ENCODE results near the gene CFAP45. TPM values are rescaled to one million over a fixed set of nuclear protein-coding genes. Genes with fewer than 3 reads are reported as not detected.
"Not testable (repeated sequence)": the region's sequence is repeated elsewhere in the genome, so short reads cannot be mapped to it uniquely, and the experiment has no call there.

Gene CFAP45
- total and polyA plus RNA-seq, 2 of the 8 experiments (the other 6 are each of a cell fraction or from before 2014, with no cell fraction given), result 0.05 TPM; not detected in 1

DNA sequence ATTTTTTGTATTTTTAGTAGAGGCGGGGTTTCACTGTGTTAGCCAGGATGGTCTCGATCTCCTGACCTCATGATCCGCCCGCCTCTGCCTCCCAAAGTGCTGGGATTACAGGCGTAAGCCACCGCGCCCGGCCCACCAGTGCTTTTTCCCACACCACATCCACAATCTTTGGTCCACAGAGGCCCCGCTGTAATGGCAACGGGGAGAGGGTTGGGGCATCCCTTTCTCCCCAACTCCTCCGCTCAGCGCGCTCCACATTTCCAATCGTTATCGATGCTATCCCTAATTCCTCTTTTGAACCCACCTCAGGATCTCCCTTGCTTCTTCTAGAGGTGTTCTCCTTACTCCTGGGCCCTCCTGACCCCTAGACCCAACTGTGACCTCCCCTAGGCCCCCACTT lies 331 bp downstream of the CFAP45 start:
- ChIA-PET CTCF (ENCODE audit: partially characterized antibody) (interaction anchor here (1.0 to 1.6 kb wide), 6 partner anchors 25 to 147 kb away, joined by 3 to 9 read pairs (median 5); partner anchors contain the start of gene TAGLN2), POLR2A (ENCODE audit: partially characterized antibody) (interaction anchor here (0.6 to 2.5 kb wide), 5 partner anchors 16 to 45 kb away, joined by 3 to 11 read pairs (median 4); no protein-coding TSS in a partner anchor)
- H3K4ac ChIP-seq (replicated peaks; ENCODE audit: insufficient read length, low read depth, low read length); H4K91ac ChIP-seq (replicated peaks; ENCODE audit: insufficient read length, low read length); H3K23me2 ChIP-seq (ENCODE audit: low read depth, low read length); H2BK20ac ChIP-seq (ENCODE audit: low read length); H4K5ac ChIP-seq (ENCODE audit: insufficient read length, low read depth, low read length); H4K20me1 ChIP-seq (replicated peaks in 1 of 2; ENCODE audit: control insufficient read depth in 1 of 2, insufficient read depth in 2 of 2, low read length in 2 of 2); H3K4me3 ChIP-seq (ENCODE audit: extremely low read depth in 1 of 4, insufficient read depth in 2 of 4, low read depth in 3 of 4, low read length in 4 of 4); H2BK5ac ChIP-seq (ENCODE audit: low read depth, low read length); H3K9me3 ChIP-seq (ENCODE audit: insufficient read depth in 2 of 2, low read depth in 1 of 2, low read length in 1 of 2); H3K36me3 ChIP-seq (ENCODE audit: control insufficient read depth in 2 of 4, insufficient read depth in 4 of 4, low read length in 3 of 4); H2BK120ac ChIP-seq (replicated peaks; ENCODE audit: low read depth, low read length); H3K27ac ChIP-seq (ENCODE audit: low read depth, low read length); H2AK5ac ChIP-seq (ENCODE audit: low read depth, low read length); H2BK12ac ChIP-seq (ENCODE audit: low read depth, low read length); H3K79me2 ChIP-seq (ENCODE audit: control insufficient read depth in 1 of 2, insufficient read depth in 2 of 2, low read length in 2 of 2); H4K8ac ChIP-seq (ENCODE audit: extremely low read depth, insufficient read depth, low read length); H3K56ac ChIP-seq (replicated peaks; ENCODE audit: insufficient read length, low read depth, low read length); H3K9ac ChIP-seq (replicated peaks in 1 of 4; ENCODE audit: extremely low read depth in 1 of 4, low read depth in 3 of 4, low read length in 3 of 4); H3K79me1 ChIP-seq (ENCODE audit: low read depth, low read length); H3K18ac ChIP-seq (ENCODE audit: extremely low read depth, low read length); H3K23ac ChIP-seq (ENCODE audit: insufficient read length); H3K27me3 ChIP-seq (replicated peaks in 1 of 4; ENCODE audit: control insufficient read depth in 3 of 4, extremely low read depth in 1 of 4, insufficient read depth in 3 of 4, low read length in 3 of 4); FAIRE-seq; H2BK15ac ChIP-seq (ENCODE audit: low read length); H3K14ac ChIP-seq (ENCODE audit: insufficient read length); DNase-seq (ENCODE audit: low read depth in 1 of 2, low spot score in 2 of 2): not testable (repeated sequence)
- H3K4me2 ChIP-seq (ENCODE audit: insufficient read depth in 1 of 2, low read depth in 2 of 2, low read length in 2 of 2), result peak overlapping the region in 1 of 2 experiments; percentile 42; a peak in 1 of 4 replicates
- H2AFZ ChIP-seq (ENCODE audit: low read length), result 0 out of 2 replicates have a peak overlapping the region, but pooled peaks have one; percentile 7
- WGBS, 2 experiments (ENCODE audit: extremely low coverage in 1 of 2, insufficient coverage in 1 of 2, insufficient read length in 1 of 2, insufficient replicate concordance in 2 of 2, low coverage in 1 of 2, low lambda C conversion rate in 2 of 2, missing lambda C conversion rate in 1 of 2), result 86% methylated on average over 11 of the region's 15 CpGs; no CpG with 5 or more reads in 1 of the 2 experiments
- peaks cover 6 to 12% (median 7%) of the 10 kb centered on the region in 4 experiments for H3K4me1 ChIP-seq (replicated peaks in 1 of 4; ENCODE audit: control insufficient read depth in 3 of 4, insufficient read depth in 4 of 4, low read length in 3 of 4)

Data from H1 (cell line).